Measurements from ENCODE around the gene SIGLEC12.
"Not testable (repeated sequence)": the region's sequence is repeated elsewhere in the genome, so short reads cannot be mapped to it uniquely, and the experiment has no call there.

DNA sequence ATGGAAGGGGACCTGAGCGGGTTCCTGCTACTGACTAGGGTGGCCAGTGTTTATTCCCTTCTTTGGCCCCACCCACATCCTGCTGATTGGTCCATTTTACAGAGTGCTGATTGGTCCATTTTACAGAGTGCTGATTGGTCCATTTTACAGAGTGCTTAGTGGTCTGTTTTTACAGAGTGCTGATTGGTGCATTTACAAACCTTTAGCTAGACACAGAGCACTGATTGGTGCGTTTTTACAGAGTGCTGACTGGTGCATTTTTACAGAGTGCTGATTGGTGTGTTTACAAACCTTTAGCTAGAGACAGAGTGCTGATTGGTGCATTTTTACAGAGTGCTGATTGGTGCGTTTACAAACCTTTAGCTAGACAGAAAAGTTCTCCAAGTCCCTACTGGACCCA lies 54.1 kb downstream of the SIGLEC12 start:
- TF ChIP-seq, protein P1, sequence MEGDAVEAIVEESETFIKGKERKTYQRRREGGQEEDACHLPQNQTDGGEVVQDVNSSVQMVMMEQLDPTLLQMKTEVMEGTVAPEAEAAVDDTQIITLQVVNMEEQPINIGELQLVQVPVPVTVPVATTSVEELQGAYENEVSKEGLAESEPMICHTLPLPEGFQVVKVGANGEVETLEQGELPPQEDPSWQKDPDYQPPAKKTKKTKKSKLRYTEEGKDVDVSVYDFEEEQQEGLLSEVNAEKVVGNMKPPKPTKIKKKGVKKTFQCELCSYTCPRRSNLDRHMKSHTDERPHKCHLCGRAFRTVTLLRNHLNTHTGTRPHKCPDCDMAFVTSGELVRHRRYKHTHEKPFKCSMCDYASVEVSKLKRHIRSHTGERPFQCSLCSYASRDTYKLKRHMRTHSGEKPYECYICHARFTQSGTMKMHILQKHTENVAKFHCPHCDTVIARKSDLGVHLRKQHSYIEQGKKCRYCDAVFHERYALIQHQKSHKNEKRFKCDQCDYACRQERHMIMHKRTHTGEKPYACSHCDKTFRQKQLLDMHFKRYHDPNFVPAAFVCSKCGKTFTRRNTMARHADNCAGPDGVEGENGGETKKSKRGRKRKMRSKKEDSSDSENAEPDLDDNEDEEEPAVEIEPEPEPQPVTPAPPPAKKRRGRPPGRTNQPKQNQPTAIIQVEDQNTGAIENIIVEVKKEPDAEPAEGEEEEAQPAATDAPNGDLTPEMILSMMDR (IDR thresholded peaks at IDR 0.05 in 4 of 5, conservative IDR thresholded peaks at IDR 0.05 in 1 of 5): not testable (repeated sequence)
- TF ChIP-seq POLR2A (IDR thresholded peaks at IDR 0.05): not testable (repeated sequence)

Data from gastrocnemius medialis (tissue), 4 donors.